Thyroid gland (tissue), 4 donors: Measurements from ENCODE around the gene WDFY4.

Experiments
- CTCF ChIP-seq, 6 experiments: fragments of 200-600 bp in 3 of 6; fragments of 450-650 bp in 3 of 6; sonication (generic) in 3 of 6; IDR thresholded peaks; one replicate each; pipeline ENCODE4 v1.5.1; 2016 to 2019; ENCODE audit warnings: antibody characterized with exemption in 6 of 6, mild to moderate bottlenecking in 2 of 6, inconsistent platforms in 1 of 6, moderate library complexity in 1 of 6
- POLR2A ChIP-seq, 2 donors: fragments of 450-650 bp; IDR thresholded peaks; one replicate each; pipeline ENCODE4 v1.6.1; 2017; ENCODE audit warnings: antibody characterized with exemption in 2 of 2, mild to moderate bottlenecking in 2 of 2, moderate library complexity in 1 of 2

- TF ChIP-seq CTCF (IDR thresholded peaks at IDR 0.05) (no peak), POLR2A (IDR thresholded peaks at IDR 0.05) (no peak)
Measured at GRCh38 chr10:48838834-48839233, 154.2 kb downstream of the WDFY4 start.
